Brain microvascular endothelial cell (primary cell): ENCODE measurements around the gene STOML3.

ENCODE experiments used
- DNase-seq: peaks from one replicate; pipeline ENCODE4 v3.0.0-alpha.2; 2020
- H3K27ac ChIP-seq: fragments of 250-450 bp; sonication (Bioruptor Pico); 2 replicates; pipeline ENCODE4 v1.5.1; 2020; ENCODE audit warnings: mild to moderate bottlenecking, moderate library complexity
- H3K27me3 ChIP-seq: fragments of 250-450 bp; sonication (Bioruptor Pico); replicated peaks from 2 replicates; pipeline ENCODE4 v1.5.1; 2020; ENCODE audit warnings: mild to moderate bottlenecking
- H3K36me3 ChIP-seq: fragments of 250-450 bp; sonication (Bioruptor Pico); replicated peaks from 2 replicates; pipeline ENCODE4 v1.5.1; 2020; ENCODE audit warnings: mild to moderate bottlenecking
- H3K4me3 ChIP-seq: 2 replicates; pipeline ENCODE4 v1.5.1; 2011; ENCODE audit warnings: low read depth, mild to moderate bottlenecking, control low read depth, low read length, moderate library complexity
- in situ Hi-C: cut with HindIII; loops from 2 replicates; pipeline ENCODE4 v1.10.0; 2017; ENCODE audit warnings: low sequenced_read_pairs, low pct_ligation_motif_present
- TF ChIP-seq, protein P1 (sequence below): IDR thresholded peaks from 2 replicates; pipeline ENCODE4 v1.5.1; 2011; ENCODE audit warnings: low read depth, mild to moderate bottlenecking, moderate library complexity, low read length, control low read depth, inconsistent platforms; ENCODE audit errors: missing control alignments

STOML3 gene

DNA sequence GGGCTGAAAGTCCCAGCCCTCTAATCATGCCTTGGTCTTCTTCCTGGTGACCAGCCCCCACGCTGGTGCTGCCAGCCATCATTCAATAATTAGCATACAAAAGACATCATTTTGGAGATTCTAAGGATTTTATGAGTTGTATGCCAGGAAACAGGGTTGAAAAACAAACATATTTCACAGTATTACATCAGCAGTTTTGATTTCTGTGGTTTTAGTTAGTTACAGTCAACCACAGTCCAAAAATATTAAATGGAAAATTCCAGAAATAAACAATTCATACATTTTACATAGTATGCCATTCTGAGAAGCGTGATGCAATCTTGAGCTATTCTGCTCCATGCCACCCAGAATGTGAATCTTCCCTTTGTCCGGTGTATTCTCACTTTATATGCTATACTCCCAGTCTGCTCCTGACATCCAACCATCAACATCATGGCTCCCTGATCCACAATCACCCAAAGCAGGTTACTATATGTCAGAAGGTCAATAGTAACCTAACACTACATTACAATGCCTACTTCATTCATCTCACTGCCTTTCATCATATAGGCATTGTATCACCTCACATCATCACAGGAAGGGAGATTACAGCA lies 49.2 kb downstream of the STOML3 start:
- TF ChIP-seq, protein P1, sequence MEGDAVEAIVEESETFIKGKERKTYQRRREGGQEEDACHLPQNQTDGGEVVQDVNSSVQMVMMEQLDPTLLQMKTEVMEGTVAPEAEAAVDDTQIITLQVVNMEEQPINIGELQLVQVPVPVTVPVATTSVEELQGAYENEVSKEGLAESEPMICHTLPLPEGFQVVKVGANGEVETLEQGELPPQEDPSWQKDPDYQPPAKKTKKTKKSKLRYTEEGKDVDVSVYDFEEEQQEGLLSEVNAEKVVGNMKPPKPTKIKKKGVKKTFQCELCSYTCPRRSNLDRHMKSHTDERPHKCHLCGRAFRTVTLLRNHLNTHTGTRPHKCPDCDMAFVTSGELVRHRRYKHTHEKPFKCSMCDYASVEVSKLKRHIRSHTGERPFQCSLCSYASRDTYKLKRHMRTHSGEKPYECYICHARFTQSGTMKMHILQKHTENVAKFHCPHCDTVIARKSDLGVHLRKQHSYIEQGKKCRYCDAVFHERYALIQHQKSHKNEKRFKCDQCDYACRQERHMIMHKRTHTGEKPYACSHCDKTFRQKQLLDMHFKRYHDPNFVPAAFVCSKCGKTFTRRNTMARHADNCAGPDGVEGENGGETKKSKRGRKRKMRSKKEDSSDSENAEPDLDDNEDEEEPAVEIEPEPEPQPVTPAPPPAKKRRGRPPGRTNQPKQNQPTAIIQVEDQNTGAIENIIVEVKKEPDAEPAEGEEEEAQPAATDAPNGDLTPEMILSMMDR: no peak

DNA sequence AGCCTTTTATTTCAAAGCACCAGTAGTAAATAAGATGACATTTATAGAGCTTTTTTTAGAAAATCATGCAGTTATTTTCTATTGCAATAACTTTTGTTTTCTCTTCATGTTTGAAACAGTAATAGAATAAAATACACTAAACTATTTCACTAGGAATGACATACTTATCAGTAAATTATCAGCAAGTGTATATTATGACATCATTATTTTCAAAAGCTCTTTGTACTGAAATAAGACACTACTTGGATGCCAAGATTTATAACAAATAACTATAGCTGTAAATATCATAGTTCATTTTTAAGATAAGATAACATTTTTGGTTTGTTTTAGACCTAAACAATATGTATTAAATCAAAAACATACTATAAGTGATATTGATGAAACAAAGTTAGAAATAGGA lies 56.8 kb downstream of the STOML3 start:
- H3K4me3 ChIP-seq: no peak overlapping the region
- TF ChIP-seq, protein P1: no peak
- H3K36me3 ChIP-seq: no peaks in the 10 kb centered on the region
- H3K27me3 ChIP-seq: no peaks in the 10 kb centered on the region
- no peak for DNase-seq
- H3K27ac ChIP-seq: no peak overlapping the region
- in situ Hi-C loops: no loop called here

More for the DNA sequence above, 49.2 kb downstream of the STOML3 start:
- H3K36me3 ChIP-seq: no peaks in the 10 kb centered on the region
- H3K4me3 ChIP-seq: no peak overlapping the region
- no peaks in the 10 kb centered on the region for H3K27me3 ChIP-seq
- in situ Hi-C loops: no loop called here
- no peak for DNase-seq
- no peak overlapping the region for H3K27ac ChIP-seq

DNA sequence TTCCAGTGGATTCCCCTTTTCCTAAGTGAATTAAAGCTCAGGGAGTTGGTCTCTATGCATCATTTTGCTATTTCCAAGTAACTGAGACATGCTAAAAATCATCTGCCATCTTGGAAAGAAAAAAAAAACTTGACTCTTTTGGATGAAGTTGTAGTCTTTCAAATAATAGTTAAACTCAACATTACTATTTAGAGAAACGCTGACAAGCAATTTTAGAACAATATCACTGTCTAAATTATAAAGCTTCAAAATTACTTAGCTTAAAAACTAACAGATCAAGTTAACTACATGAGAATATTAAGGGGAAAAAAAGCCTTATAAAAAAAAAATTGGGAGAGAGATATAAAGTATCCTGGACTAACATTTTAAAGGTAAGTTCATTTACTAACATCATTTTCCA lies 68.5 kb downstream of the STOML3 start:
- H3K27me3 ChIP-seq: no peaks in the 10 kb centered on the region
- no peak overlapping the region for H3K27ac ChIP-seq
- no peaks in the 10 kb centered on the region for H3K36me3 ChIP-seq
- H3K4me3 ChIP-seq: no peak overlapping the region
- TF ChIP-seq, protein P1: no peak
- no peak for DNase-seq
- in situ Hi-C loops: no loop called here

DNA sequence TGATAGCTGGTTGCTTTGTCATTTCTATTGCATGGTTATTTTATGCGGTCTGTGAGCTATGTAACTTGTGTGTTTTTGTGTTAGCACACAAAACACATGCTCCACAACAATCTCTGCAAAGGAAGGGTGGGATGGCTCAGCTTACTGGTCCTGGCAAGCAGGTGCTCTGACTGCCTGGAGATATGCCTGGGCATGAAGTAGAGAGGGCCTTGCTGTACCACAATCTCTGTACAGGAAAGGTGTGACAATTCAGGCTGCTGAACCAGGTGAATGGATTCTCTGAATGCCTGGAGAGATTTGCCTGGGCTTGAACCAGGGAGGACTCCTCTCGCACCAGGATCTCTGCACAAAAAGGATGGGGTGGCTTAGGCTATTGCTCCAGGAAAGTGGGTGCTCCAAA lies 69.5 kb downstream of the STOML3 start:
- H3K27me3 ChIP-seq: no peaks in the 10 kb centered on the region
- TF ChIP-seq, protein P1: no peak
- H3K27ac ChIP-seq: no peak overlapping the region
- H3K36me3 ChIP-seq: no peaks in the 10 kb centered on the region
- no peak overlapping the region for H3K4me3 ChIP-seq
- DNase-seq: no peak
- in situ Hi-C loops: no loop called here
